GM12801 (cell line): ENCODE results near the gene ALDOB.

Source experiments
- TF ChIP-seq, protein P1 (sequence below): IDR thresholded peaks from one replicate; pipeline ENCODE4 v1.5.1; 2011; ENCODE audit warnings: control low read depth; ENCODE audit not compliant: insufficient read length; ENCODE audit errors: extremely low read depth

Gene ALDOB

DNA sequence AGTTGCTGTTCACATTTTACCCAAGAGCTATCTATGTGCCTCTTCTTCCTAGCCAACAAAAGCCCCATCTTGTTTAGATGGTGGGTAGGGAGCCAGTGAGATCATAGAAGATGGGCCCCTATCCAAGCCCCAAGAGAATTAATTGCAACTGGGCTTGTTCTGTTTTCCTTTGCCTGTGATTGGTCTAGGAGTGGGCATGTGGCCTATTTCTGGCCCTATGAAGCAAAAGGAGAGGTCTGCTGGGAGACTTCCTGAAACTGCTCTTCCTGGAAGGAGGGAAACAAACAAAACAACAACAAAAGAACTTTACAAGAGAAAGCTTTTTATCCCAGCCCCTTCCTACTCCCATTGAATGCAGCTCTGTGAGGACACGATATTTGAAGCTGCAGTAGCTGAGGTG, 32.5 kb upstream of the ALDOB start:
- TF ChIP-seq, protein P1, sequence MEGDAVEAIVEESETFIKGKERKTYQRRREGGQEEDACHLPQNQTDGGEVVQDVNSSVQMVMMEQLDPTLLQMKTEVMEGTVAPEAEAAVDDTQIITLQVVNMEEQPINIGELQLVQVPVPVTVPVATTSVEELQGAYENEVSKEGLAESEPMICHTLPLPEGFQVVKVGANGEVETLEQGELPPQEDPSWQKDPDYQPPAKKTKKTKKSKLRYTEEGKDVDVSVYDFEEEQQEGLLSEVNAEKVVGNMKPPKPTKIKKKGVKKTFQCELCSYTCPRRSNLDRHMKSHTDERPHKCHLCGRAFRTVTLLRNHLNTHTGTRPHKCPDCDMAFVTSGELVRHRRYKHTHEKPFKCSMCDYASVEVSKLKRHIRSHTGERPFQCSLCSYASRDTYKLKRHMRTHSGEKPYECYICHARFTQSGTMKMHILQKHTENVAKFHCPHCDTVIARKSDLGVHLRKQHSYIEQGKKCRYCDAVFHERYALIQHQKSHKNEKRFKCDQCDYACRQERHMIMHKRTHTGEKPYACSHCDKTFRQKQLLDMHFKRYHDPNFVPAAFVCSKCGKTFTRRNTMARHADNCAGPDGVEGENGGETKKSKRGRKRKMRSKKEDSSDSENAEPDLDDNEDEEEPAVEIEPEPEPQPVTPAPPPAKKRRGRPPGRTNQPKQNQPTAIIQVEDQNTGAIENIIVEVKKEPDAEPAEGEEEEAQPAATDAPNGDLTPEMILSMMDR, result no peak

DNA sequence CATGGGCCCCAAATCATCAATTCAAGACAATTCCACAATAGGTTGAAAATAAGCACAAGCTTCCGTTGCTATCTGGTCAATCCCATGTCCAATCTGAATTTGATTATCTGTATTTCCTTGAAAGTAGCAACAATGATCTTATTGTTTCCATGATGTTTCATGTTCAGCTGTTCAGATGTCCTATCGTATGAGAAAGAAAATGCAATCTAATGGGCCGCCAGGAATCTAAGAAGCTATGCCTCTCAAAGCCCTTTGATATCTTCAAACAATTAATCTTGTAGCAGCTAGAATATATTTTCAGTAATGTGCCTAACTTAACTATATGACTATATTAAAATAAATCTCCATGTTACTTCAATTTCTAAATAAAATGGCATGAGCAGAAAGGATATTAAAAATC, 32.1 kb upstream of the ALDOB start:
- TF ChIP-seq, protein P1, result no peak

DNA sequence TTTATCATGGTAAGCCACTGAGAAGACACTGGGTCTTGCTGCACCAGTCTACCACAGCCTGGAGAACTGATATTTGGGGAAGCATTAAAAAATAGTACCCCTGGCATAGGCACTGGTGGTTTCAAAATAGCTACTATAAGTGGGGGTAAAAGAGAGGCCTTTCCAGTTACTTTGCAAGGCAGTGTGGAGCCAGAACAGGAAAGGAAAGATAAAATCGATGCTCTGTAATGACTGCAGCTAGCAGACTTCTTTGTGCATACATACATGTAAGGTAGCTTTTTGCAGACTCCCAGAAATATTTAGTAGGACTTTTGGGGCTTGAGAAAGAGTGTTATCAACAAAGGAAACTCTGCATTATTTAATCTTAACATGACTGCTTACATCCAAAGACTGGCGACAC, 31.3 kb upstream of the ALDOB start:
- TF ChIP-seq, protein P1, result no peak

DNA sequence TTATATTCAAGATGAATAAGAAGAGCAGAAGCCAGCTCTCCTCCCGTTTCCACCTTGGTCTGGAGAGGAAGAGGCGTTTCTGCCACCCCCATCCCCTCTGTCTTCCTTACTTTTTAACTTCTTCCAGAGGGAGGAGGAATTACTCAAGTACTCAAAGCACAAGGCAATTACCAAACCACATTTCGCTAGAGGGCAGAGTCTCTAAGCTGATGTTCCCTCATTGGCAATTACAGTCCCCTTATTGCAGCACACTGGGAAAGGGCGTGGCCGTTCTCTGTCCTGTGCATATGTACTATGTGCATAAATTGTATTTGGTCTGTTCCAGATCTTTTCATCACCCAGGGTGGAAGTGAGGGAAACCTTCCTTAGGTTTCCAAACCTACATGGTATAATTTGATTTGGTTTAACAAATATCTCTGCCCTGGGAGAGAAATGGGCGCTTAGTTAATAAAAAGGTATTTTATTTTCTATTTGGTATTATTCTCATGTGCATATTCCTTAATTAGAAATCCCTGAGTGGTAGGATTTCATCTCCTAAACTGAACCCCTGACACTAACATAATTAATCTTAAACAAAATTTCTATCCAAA, 29.8 kb upstream of the ALDOB start:
- TF ChIP-seq, protein P1, result no peak

DNA sequence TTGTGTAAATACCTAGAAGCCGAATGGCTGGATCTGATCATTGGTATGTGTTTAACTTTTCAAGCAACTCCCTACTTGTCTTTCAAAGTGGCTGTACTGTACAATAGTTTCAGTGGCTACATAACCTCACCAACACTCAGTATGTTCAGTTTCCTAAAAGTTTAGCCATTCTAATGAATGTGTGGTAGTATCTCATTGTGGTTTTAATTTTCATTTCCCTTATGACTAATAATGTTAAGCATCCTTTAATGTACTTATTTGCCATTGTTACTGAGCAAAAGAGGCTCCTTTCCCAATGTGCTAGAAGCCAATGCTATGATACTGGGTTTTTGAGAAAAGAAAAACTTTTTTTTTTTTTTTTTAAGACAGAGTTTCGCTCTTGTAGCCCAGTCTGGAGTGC, 27.8 kb upstream of the ALDOB start:
- TF ChIP-seq, protein P1, result no peak

DNA sequence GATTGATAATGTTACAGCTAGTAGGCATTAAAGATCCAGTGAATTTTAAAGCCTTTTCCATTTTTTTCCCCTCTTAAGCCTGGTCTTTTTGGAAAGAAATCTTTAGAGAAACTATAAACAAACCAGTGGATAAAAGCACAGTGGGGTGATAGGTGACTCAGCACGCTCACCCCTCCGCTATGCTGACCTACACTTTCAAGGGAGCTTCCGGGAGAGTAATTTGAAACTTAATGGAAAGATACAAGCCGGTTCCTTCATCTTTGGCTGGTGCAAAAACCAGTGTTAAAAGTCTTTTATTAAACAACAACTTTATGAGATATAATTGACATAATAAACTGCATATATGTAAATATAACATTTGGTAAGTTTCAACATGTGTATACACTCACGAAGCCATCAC, 27.0 kb upstream of the ALDOB start:
- TF ChIP-seq, protein P1, result no peak

DNA sequence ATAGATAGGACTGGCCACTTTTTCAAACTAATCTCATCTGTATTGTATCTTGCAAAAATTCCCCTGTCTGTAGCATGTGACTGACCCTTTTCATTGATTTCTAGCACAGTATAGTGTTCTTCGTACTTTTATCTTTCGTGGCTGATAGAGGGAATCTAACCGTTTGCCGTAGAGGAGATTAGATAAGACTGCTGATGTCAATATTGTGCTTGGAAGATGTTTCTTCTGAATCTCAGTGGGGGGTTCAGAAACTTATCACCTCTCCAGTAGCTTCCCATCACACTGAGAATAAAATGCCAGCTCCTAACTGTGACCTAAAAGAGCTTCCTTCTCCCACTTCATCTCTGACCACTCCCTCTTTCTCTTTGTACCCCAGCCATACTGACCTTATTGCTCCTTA, 25.4 kb upstream of the ALDOB start:
- TF ChIP-seq, protein P1, result no peak
